HG02870 (cell line): ENCODE data around the gene CDKAL1.
A peak's percentile ranks its signal among the peaks of the same experiment; 100 is the strongest.

ENCODE experiments used
- ATAC-seq: cut with Tn5 transposase; IDR thresholded peaks from one replicate; pipeline ENCODE4 v1.9.1; 2021; ENCODE audit warnings: mild to moderate bottlenecking, moderate library complexity; ENCODE audit not compliant: unreplicated experiment

Gene CDKAL1

DNA sequence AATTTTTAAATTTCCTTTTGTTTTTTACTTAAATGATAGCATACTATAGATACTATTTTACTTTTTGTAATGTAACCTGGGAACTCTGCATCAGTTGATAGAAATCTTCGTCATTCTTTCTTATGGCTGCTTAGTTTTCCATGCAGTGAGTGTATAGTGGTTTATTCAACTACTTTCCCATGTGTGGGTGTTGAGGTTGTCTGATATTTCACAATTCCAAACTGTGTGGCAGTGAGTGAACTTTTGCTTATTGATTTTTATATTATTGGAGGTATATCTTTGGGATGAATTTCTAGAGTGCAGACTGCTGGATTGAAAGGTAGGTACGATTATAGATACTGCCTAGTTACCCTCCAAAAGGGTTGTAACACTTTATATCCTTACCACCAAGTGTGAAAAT lies 136.5 kb downstream of the CDKAL1 start:
- no peak for ATAC-seq

DNA sequence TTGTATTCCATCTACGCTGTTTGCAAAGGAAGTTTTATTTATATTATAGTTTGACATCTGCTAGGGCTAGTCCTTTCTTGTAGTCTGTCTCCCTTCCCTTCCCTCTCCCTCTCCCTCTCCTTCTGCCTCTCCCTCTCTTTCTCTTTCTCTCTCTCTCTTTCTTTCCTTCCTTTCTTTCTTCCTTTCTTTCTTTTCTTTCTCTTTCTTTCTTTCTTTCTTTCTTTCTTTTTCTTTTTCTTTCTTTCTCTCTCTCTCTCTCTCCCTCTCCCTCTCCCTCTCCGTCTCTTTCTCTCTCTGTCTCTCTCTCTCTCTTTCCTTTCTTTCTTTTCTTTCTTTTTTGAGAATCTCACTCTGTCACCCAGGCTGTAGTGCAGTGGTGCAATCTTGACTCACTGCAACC lies 137.8 kb downstream of the CDKAL1 start:
- ATAC-seq, result no peak

DNA sequence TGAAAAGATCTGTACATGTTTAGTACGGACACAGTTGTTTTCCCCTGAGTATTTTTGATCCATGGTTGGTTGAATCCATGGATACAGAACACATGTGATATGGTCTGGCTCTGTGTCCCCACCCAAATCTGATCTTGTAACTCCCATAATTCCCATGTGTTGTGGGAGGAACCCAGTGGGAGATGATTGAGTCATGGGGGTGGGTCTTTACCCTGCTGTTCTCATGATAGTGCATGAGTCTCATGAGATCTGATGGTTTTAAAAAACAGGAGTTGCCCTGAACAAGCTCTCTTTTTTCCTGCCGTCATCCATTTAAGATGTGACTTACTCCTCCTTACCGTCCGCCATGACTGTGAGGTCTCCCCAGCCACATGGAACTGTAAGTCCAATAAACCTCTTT lies 139.2 kb downstream of the CDKAL1 start:
- no peak for ATAC-seq

DNA sequence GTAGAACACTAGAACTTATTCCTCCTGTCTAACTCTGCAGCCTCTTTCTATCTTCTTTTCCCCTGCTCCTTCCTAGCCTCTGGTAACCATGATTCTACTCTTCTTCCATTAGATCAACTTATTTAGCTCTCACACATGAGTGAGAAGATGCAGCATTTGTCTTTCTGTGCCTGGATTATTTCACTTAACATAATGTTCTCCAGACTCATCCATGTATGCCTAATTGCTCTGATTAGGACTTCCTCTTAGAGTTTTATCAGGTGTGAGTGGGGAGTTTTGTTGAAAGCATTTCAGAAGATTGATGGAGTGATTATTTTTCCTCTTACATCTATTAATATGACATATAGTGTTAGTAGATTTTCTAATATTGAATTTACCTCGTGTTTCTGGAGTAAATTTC lies 140.4 kb downstream of the CDKAL1 start:
- no peak for ATAC-seq

DNA sequence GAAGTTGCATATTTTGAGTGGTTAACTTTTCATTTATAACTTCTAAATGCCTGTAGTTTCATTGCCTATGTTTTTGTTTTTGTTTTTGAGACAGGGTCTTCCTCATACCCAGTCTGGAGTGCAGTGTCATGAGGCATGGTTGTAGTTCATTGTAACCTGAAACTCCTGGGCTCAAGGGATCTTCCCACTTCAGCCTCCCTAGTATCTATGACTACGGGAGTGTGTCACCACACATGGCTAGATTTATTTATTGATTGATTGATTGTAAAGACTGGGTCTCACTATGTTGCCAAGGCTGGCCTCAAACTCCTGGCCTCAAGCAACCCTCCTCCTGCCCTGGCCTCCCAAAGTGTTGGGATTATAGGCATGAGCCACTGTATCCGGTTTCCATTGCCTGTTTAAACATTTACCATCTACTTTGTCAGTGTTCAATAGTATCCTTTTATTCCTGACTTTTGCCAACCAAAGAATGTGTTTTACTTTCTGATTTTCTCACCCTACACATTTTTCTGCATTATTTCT lies 144.6 kb downstream of the CDKAL1 start:
- ATAC-seq, result no peak

DNA sequence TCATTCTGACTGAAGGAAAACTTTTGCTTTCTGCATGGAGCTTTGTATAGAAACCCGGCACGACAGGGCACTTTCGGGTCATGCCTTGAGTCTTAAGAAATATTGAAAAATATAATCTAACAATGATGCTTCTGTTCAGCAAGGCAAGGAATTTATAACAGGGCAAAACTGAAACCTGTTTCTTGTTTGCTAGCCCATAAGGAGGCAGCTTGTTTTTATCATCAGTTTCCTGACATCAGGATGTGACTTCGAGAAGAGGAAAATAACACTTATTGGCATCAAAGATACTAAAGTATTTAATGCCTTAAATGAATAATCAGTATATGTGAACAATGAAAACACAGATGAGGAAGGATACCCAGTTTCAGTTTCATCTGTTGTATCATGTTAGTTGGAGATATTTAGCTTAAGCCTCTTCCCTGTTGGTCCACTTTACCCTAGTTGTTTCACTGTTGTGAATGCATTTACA lies 146.5 kb downstream of the CDKAL1 start:
- ATAC-seq, result peak; percentile 68

DNA sequence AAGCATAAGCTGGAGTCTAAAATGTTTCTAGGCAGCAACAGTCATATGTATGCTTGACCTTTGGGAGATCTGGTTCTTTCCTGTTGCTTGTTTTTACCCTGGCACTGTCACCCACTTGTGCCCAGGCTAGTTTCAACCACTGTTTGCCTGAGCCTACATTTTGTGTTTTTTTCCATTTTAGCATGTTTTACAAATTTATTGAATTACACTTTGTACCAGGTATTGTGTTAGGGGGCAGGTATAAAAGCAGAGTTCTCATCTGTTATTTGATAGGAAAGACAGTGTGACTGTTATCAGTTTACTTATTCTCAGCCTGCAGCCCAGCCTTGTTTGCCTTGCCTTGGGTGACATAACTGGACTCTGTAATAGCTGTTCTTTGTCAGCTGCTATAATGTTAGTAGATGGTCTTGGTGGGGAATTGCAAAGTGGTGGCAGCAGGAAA lies 147.0 kb downstream of the CDKAL1 start:
- peak; percentile 28 for ATAC-seq

DNA sequence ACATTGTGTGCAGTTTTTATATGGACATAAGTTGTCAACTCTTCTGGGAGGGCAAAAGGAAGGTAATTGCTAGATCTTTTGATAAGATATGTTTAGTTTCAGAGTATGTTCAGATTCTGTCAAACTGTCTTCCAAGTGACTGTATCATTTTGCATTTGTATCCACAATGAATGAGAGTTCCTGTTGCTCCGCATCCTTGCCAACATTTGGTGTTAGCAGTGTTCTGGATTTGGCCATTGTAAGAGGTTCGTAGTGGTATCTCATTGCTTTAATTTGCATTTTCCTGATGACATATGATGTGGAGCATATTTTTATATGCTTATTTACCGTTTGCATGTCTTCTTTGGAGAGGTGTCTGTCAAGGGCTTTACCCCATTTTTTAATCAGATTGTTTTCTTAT lies 150.2 kb downstream of the CDKAL1 start:
- ATAC-seq, result no peak

DNA sequence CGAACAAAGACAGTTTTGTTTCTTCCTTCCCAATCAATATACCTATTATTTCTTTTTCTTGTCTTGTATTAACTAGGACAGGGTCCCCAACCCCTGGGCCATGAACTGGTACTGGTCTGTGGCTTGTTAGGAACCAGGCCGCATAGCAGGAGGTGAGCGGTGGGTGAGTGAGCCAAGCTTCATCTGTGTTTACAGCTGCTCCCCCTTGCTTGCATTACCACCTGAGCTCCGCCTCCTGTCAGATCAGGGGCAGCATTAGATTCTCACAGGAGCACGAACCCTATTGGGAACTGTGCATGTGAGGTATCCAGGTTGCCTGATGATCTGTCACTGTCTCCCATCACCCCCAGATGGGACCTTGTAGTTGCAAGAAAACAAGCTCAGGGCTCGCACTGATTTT lies 151.9 kb downstream of the CDKAL1 start:
- no peak for ATAC-seq

DNA sequence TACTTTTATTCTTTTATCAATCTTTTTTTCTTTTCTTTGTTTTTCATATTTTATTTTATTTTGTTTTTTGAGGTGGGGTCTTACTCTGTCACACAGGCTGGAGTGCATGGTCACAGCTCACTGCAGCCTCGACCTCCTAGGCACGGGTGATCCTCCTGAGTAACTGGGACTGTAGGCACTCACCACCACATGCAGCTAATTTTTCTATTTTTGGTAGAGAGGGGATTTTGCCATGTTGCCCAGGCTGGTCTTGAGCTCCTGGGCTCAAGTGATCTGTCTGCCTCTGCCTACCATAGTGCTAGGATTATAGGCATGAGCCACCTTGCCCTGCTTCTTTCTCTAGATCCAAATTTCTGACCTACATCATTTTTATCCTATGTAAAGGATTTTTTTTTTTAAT lies 153.2 kb downstream of the CDKAL1 start:
- ATAC-seq, result no peak

DNA sequence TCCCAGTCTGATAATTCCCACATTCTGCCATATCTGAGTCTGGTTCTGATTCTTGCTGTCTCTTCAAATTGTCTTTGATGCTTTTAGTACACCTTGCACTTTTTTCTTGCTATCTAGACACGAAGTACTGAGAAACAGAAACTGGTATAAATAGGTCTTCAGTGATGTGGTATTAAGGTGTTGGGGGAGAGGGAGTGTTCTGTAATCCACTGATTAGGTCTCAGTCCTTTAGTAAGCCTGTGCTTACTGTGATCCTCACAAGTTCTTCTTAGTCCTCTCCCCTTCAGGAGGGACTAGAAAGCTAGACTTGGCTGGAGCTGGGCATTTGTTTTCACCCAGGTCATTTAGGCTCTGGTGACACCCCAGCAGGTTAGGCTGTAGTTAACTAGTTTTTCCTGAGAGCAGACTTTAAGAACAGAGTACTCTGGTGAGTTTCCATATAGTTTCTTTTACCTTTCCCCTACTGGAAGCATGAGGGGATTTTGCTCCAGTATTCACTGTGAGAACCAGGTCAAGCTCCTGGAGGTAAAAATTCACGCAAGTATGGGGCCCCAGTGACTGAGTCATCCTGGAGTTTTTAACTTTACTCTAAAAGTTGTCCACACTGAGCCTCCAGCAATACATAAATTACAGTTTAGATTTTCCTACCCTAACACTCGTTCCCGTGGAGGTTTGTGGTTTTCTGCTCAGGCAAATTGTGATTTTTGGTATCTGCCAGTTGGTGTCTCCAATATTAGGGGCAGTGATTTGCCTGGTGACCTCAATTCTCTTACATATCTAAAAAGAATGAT lies 154.6 kb downstream of the CDKAL1 start:
- peak; percentile 94 for ATAC-seq

DNA sequence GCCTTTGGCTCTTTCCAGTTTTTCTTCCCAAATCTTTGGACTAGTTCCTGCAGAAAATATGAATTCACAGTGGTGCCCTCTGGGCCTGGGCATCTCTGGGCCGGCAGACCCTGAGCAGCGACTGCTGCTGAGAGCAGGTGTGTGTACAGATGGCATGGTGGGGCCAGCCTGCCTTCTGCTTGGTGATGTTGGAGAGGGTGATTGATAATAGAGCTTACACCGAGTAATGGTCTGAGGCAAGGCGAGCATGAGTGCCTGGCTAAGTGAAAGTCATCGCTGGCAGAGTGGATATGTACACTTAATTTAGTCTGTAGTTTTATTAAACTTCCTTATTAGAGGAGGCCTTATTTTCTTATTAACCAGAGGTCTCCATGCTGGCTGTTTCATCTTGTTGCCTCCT lies 156.9 kb downstream of the CDKAL1 start:
- ATAC-seq, result no peak

DNA sequence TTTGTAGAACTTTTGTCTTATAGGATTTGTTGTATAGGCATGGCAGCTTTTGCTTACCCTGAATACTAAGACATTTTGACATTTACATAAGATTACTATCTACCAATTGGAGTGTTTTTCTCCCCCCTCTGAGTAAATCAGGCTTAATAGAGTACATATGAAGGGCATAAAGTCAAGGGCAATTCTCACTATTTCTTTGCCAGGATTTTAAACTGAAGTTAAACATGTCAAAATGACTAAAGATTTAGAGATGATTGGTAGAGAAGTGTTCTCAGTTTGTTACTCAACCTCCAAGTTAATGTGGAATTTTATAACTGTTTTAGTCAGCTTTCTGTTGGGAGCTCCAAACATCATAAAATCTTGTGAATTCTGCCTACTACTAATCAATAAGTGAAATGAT lies 157.8 kb downstream of the CDKAL1 start:
- no peak for ATAC-seq

DNA sequence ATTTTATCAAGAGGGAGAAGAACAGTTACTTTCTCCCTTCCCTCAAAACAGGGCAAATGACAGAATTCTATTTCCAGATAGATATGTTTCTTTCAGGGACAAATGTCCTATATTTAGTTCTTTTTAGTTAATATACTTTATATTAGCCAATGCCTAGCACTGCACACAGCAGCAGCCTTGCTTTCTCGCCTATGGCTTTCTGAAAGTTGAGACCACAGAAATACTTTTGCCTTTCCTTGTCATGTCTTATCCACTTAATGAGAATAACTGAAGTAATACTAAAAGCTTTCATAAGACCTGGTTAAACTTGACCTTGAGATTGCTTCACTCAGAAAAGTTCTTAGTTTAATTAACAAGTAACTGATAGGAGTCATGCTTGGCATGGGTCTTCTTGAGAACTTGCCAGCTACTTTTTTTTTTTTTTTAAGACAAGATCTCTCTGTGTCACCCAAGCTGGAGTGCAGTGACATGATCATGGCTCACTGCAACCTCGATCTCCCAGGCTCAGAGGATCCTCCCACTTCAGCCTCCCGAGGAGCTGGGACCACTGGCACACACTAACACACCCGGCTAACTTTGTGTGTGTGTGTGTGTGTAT lies 159.3 kb downstream of the CDKAL1 start:
- ATAC-seq, result no peak

DNA sequence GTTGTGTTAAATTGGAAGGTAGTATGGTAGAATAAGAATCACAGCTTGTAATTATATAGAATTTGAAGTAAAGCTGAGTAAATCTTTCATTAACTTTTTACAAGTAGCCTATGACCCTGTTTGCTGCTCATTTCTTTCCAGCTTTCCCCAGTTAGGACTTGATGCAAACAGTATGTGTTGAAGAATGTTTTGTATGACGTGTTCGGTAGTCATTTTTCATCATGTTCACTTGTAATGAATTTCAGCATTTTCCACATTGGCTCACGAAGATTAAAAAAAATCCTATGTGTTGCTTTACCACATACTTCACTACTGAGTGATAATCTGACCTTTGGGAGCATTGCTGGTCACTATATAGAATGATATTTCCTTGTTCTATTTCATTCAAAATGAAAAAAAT lies 162.4 kb downstream of the CDKAL1 start:
- ATAC-seq, result no peak

DNA sequence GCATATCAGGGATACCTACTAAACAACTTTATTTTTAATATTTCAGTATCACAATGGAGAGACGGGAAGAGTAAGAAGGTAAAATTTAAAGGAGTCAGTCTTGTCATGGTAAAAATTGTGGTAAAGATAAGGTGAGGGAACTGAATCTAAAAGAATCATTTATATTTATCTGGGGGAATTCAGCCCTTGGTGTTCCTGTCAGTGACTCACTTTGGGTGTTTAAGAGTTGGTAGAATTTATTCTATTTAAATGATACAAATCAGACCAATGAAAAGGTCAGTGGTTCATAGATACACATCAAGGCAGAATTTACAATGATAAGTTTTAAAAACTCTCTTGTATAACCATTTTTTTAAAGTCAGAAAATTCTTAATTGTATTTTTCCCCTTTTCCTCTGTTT lies 164.4 kb downstream of the CDKAL1 start:
- no peak for ATAC-seq

DNA sequence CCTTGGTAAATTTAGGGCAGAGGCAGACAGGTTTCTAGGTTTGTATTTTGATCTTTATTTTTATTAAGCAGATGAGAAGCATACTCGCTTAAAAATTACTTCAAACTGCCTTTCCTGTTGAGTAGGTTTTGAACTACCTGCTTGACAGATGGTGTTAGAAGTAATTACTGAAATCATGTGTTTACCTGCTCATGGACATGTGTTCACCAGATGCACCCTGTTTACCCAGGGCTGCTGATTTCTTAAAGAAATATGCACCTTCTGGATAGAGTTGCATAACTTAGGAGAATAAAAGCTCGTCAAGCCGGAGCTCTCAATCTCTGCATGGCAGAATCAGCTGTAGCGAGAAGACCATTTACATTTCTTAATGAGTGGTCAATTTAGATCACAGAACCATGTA lies 165.1 kb downstream of the CDKAL1 start:
- ATAC-seq, result no peak

DNA sequence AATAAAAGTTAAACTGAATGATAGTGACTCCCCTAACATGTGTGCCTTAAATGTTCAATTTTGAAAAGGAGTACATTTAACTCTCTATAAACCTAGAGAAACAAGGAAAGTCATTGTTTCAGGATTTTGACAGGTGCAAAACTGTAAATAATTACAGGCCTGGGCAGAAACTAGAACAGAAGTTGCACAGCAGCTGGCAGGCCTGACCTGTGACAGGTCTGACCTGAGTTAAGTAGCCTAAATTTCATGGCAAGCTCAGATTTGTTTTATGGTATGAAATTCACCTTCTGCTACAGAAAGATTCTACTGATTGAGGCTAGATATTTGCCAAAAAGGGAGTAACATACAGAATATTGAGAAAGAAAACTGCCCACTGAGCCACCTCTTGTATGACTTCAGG lies 166.1 kb downstream of the CDKAL1 start:
- ATAC-seq, result no peak

DNA sequence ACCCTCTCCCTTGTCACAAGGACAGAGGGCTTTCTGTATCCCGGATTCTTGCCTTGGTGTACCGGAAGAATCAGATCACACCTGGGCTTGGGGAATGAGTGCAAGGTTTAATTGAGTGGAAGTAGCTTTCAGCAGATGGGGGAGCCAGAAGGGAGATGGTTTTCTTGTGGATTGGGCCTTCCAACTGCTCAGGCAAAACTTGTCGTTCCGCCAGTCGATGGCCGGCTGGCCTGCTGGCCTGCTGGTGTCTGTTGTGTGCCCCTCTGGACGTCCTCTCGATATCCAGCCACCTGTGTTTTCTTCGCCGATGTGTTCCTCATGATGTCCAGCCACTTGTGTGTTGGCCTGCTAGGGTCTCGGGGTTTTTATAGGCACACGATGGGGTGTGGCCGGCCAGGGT lies 168.1 kb downstream of the CDKAL1 start:
- no peak for ATAC-seq

DNA sequence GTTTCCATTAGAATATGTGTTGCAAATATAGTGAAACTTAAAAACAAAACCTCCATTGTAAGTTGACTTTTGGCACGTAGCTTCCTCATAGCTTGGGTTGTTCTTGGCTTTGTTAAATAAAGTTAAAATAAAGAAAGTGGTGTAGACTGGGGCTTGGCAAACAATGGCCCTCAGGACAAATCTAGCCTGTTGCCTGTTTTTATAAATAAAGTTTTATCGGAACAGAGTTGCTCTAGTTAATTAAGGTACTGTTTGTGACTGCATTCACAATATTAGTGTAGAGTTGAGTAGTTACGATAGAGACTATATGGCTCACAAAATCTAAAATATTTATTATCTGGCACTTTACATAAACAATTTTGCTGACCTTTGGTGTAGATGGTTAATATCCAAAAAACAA lies 168.8 kb downstream of the CDKAL1 start:
- ATAC-seq, result no peak

DNA sequence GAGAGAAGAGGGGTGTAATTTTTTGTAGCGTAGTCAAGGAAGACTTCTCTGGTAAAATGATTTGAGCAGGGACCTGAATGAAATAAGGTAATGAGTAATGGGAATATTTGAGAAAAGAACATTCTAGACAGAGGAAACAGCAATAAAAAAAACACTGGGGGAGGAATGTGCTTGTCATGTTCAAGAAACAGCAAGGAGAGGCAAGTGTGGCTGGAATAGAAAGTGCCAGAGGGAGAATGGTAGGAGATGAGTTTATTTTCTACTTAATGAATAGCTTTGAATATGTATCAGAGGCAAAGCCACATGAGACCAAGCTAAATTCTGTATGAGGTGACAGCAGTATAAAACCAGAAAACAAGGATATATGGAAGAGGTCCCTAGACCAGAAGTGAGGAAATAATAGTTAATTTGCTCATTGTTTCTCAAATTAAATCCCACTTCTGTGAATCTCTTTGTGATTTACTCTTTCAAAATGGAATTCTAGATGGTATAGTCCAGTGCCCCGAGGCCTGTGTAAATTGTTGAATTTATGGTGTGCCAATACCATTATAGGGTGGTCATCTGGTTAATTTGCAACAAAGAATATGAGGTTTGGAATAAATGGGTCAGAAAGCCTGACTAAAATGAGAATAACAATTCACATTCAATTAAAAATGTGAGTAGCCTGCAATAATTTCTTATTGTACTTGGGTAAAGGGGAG lies 170.2 kb downstream of the CDKAL1 start:
- ATAC-seq, result no peak

DNA sequence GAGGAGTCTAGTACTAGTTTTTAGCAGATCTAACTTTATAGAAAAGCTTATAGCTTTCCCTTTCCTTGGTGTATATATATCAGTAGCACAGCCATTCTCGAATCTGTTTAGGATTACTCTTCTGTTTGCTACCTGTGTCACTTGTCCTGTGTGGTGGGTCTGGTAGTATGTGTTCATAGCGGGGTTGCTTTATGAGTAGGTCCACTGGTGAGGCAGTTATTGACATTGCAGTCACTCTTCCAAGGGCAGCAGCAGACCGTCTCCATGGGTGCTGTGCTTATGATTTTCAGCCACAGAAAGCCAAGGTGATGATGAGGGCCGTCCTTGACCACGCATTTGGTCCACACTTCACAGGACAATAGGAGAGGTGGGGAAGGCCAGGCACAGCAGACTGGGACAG lies 171.5 kb downstream of the CDKAL1 start:
- peak; percentile 71 for ATAC-seq
